HepG2 (cell line): ENCODE results near the gene SLC51B. TPM values are rescaled to one million over a fixed set of nuclear protein-coding genes. Genes with fewer than 3 reads are reported as not detected.
A peak's percentile ranks its signal among the peaks of the same experiment; 100 is the strongest.

ENCODE experiments used
- BCL3 ChIP-seq: sonication (generic); formaldehyde crosslinking; IDR thresholded peaks from 2 replicates; pipeline ENCODE4 v1.5.1; 2020; ENCODE audit warnings: mild to moderate bottlenecking, missing genetic modification reagents, moderate library complexity
- GATA4 ChIP-seq: sonication (generic); IDR thresholded peaks from 2 replicates; pipeline ENCODE4 v1.6.1; 2016; ENCODE audit warnings: antibody characterized with exemption, low read depth, borderline replicate concordance
- HOXA5 ChIP-seq: sonication (generic); formaldehyde crosslinking; IDR thresholded peaks from 2 replicates; pipeline ENCODE4 v1.4.0; 2020; ENCODE audit warnings: missing genetic modification reagents
- KMT2B ChIP-seq: IDR thresholded peaks from 2 replicates; pipeline ENCODE4 v1.6.1; 2016; ENCODE audit warnings: missing genetic modification reagents, missing compliant biosample characterization
- NAIF1 ChIP-seq: sonication (generic); formaldehyde crosslinking; IDR thresholded peaks from 2 replicates; pipeline ENCODE4 v1.5.0; 2020; ENCODE audit warnings: mild to moderate bottlenecking, missing genetic modification reagents, borderline replicate concordance
- SP5 ChIP-seq: IDR thresholded peaks from 2 replicates; pipeline ENCODE4 v1.6.1; 2016; ENCODE audit warnings: low read depth, borderline replicate concordance
- TCF12 ChIP-seq, 2 experiments: fragments of 450-650 bp in 1 of 2; sonication (generic) in 1 of 2; formaldehyde crosslinking in 1 of 2; IDR thresholded peaks; 2 replicates each; pipeline versions ENCODE4 v1.6.1 to v1.8.0; 2017 to 2022; ENCODE audit warnings: antibody characterized with exemption in 1 of 2, mild to moderate bottlenecking in 1 of 2, missing genetic modification reagents in 1 of 2, moderate library complexity in 1 of 2
- ZFP82 ChIP-seq: sonication (generic); formaldehyde crosslinking; IDR thresholded peaks from 2 replicates; pipeline ENCODE4 v1.5.1; 2020; ENCODE audit warnings: mild to moderate bottlenecking, missing genetic modification reagents, borderline replicate concordance
- ZNF30 ChIP-seq: sonication (generic); formaldehyde crosslinking; IDR thresholded peaks from 2 replicates; pipeline ENCODE4 v1.5.0; 2020; ENCODE audit warnings: mild to moderate bottlenecking, missing genetic modification reagents
- ZNF567 ChIP-seq: sonication (generic); formaldehyde crosslinking; IDR thresholded peaks from 2 replicates; pipeline ENCODE4 v1.8.1; 2023; ENCODE audit warnings: mild to moderate bottlenecking, missing genetic modification reagents, borderline replicate concordance
- ZNF749 ChIP-seq: sonication (generic); formaldehyde crosslinking; IDR thresholded peaks from 2 replicates; pipeline ENCODE4 v1.8.0; 2022; ENCODE audit warnings: mild to moderate bottlenecking, missing genetic modification reagents, moderate library complexity, borderline replicate concordance
- ZNF773 ChIP-seq: sonication (generic); formaldehyde crosslinking; IDR thresholded peaks from 2 replicates; pipeline ENCODE4 v1.4.0; 2020; ENCODE audit warnings: missing genetic modification reagents, borderline replicate concordance
- polyA plus RNA-seq, 8 experiments: library from polyadenylated mRNA; depleted of rRNA in 3 of 8; stranded (reverse) in 7 of 8; unstranded in 1 of 8; fragments of >200 nt; fragmentation: Illumina TruSeq in 4 of 8; extraction: Trizol in 4 of 8; gene quantifications; 2 replicates each; pipeline versions ENCODE4 v1.2.1 to v1.2.3, GENCODE V29; 2011 to 2016; ENCODE audit warnings: low read depth in 4 of 8, missing spikeins in 1 of 8, mixed read lengths in 1 of 8; ENCODE audit not compliant: insufficient read depth in 1 of 8
- total RNA-seq, 5 experiments: library from RNA; depleted of rRNA; stranded (reverse); fragments of >200 nt; fragmentation: Illumina TruSeq; extraction: Trizol; gene quantifications; 2 replicates each; pipeline ENCODE4 v1.2.3, GENCODE V29; 2016; ENCODE audit warnings: low read depth in 1 of 5
- TF ChIP-seq, protein P1 (sequence below): sonication (generic); formaldehyde crosslinking; IDR thresholded peaks from 2 replicates; pipeline ENCODE4 v1.5.0; 2020; ENCODE audit warnings: mild to moderate bottlenecking, missing genetic modification reagents, borderline replicate concordance
- TF ChIP-seq, protein P2 (sequence below): sonication (generic); formaldehyde crosslinking; IDR thresholded peaks from 2 replicates; pipeline ENCODE4 v1.5.0; 2020; ENCODE audit warnings: mild to moderate bottlenecking, missing genetic modification reagents
- TF ChIP-seq, protein P3 (sequence below): sonication (generic); formaldehyde crosslinking; IDR thresholded peaks from 2 replicates; pipeline ENCODE4 v1.4.0; 2020; ENCODE audit warnings: missing genetic modification reagents
- TF ChIP-seq, protein P4 (sequence below): sonication (generic); formaldehyde crosslinking; IDR thresholded peaks from 2 replicates; pipeline ENCODE4 v1.5.0; 2020; ENCODE audit warnings: mild to moderate bottlenecking, missing genetic modification reagents, moderate library complexity

The SLC51B gene
- total and polyA plus RNA-seq, 2 of the 13 experiments (the other 11 are each of a cell fraction or from before 2014, with no cell fraction given): 14.9 to 17.1 TPM

GRCh38 chr15:65028921-65029735, 16.1 kb upstream of the SLC51B start, which contains the start of gene MTFMT (continued):
- peak; percentile 84; the same call in 1 of the 2 replicates for TF ChIP-seq BCL3
- TF ChIP-seq, protein P1, sequence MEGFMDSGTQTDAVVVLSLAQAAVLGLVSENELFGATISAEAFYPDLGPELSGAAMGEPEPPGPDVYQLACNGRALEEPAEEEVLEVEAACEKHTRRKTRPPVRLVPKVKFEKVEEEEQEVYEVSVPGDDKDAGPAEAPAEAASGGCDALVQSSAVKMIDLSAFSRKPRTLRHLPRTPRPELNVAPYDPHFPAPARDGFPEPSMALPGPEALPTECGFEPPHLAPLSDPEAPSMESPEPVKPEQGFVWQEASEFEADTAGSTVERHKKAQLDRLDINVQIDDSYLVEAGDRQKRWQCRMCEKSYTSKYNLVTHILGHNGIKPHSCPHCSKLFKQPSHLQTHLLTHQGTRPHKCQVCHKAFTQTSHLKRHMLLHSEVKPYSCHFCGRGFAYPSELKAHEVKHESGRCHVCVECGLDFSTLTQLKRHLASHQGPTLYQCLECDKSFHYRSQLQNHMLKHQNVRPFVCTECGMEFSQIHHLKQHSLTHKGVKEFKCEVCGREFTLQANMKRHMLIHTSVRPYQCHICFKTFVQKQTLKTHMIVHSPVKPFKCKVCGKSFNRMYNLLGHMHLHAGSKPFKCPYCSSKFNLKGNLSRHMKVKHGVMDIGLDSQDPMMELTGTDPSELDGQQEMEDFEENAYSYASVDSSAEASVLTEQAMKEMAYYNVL (CRISPR knock-in tag): no peak
- TF ChIP-seq, protein P2, sequence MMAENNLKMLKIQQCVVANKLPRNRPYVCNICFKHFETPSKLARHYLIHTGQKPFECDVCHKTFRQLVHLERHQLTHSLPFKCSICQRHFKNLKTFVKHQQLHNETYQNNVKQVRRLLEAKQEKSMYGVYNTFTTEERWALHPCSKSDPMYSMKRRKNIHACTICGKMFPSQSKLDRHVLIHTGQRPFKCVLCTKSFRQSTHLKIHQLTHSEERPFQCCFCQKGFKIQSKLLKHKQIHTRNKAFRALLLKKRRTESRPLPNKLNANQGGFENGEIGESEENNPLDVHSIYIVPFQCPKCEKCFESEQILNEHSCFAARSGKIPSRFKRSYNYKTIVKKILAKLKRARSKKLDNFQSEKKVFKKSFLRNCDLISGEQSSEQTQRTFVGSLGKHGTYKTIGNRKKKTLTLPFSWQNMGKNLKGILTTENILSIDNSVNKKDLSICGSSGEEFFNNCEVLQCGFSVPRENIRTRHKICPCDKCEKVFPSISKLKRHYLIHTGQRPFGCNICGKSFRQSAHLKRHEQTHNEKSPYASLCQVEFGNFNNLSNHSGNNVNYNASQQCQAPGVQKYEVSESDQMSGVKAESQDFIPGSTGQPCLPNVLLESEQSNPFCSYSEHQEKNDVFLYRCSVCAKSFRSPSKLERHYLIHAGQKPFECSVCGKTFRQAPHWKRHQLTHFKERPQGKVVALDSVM (CRISPR knock-in tag): peak; percentile 41
- peak; percentile 46; the same call in 1 of the 2 replicates for TF ChIP-seq GATA4
- 0 out of 2 replicates have a peak, but pooled peaks have one; percentile 67 for TF ChIP-seq ZNF749 (CRISPR knock-in tag)
- TF ChIP-seq NAIF1: 0 out of 2 replicates have a peak, but pooled peaks have one; percentile 37
- TF ChIP-seq TCF12 (IDR thresholded peaks at IDR 0.05): no peak
- 0 out of 2 replicates have a peak, but pooled peaks have one; percentile 70 for TF ChIP-seq TCF12 (CRISPR knock-in tag; IDR thresholded peaks at IDR 0.05)
- TF ChIP-seq SP5 (CRISPR knock-in tag): no peak
- 0 out of 2 replicates have a peak, but pooled peaks have one; percentile 83 for TF ChIP-seq ZFP82
- TF ChIP-seq HOXA5: peak; percentile 70; the same call in 1 of the 2 replicates
- TF ChIP-seq, protein P3, sequence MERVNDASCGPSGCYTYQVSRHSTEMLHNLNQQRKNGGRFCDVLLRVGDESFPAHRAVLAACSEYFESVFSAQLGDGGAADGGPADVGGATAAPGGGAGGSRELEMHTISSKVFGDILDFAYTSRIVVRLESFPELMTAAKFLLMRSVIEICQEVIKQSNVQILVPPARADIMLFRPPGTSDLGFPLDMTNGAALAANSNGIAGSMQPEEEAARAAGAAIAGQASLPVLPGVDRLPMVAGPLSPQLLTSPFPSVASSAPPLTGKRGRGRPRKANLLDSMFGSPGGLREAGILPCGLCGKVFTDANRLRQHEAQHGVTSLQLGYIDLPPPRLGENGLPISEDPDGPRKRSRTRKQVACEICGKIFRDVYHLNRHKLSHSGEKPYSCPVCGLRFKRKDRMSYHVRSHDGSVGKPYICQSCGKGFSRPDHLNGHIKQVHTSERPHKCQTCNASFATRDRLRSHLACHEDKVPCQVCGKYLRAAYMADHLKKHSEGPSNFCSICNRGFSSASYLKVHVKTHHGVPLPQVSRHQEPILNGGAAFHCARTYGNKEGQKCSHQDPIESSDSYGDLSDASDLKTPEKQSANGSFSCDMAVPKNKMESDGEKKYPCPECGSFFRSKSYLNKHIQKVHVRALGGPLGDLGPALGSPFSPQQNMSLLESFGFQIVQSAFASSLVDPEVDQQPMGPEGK (CRISPR knock-in tag): no peak
- TF ChIP-seq, protein P4, sequence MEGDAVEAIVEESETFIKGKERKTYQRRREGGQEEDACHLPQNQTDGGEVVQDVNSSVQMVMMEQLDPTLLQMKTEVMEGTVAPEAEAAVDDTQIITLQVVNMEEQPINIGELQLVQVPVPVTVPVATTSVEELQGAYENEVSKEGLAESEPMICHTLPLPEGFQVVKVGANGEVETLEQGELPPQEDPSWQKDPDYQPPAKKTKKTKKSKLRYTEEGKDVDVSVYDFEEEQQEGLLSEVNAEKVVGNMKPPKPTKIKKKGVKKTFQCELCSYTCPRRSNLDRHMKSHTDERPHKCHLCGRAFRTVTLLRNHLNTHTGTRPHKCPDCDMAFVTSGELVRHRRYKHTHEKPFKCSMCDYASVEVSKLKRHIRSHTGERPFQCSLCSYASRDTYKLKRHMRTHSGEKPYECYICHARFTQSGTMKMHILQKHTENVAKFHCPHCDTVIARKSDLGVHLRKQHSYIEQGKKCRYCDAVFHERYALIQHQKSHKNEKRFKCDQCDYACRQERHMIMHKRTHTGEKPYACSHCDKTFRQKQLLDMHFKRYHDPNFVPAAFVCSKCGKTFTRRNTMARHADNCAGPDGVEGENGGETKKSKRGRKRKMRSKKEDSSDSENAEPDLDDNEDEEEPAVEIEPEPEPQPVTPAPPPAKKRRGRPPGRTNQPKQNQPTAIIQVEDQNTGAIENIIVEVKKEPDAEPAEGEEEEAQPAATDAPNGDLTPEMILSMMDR (CRISPR knock-in tag): peak; percentile 43; the same call in 1 of the 2 replicates
- TF ChIP-seq KMT2B: no peak
- 0 out of 2 replicates have a peak, but pooled peaks have one; percentile 54 for TF ChIP-seq ZNF30 (CRISPR knock-in tag)
- TF ChIP-seq ZNF567 (CRISPR knock-in tag): peak; percentile 64; the same call in 1 of the 2 replicates
- TF ChIP-seq ZNF773: peak; percentile 78; the same call in 1 of the 2 replicates
